ENCODE data around the gene CTSC.

GRCh38 chr11:88315981-88316441 is 21.5 kb downstream of the CTSC start:
- no peak for TF ChIP-seq REPIN1 (CRISPR knock-in tag; IDR thresholded peaks at IDR 0.05; ENCODE audit: borderline replicate concordance, low read depth)
- TF ChIP-seq JUNB (CRISPR knock-in tag; IDR thresholded peaks at IDR 0.05; ENCODE audit: borderline replicate concordance) = no peak
- no peak for TF ChIP-seq POLR2A (IDR thresholded peaks at IDR 0.05; ENCODE audit: insufficient read depth in 1 of 2, low read depth in 2 of 2, low read length in 2 of 2)
- TF ChIP-seq GABPA (IDR thresholded peaks at IDR 0.05; ENCODE audit: low read depth, low read length) = no peak
- no peak for TF ChIP-seq GABPA (CRISPR knock-in tag; IDR thresholded peaks at IDR 0.05; ENCODE audit: low read depth)
- TF ChIP-seq ZNF878 (CRISPR knock-in tag; IDR thresholded peaks at IDR 0.05) = no peak
- no peak for TF ChIP-seq ZNF138 (CRISPR knock-in tag; IDR thresholded peaks at IDR 0.05; ENCODE audit: low read depth)
- no peak for TF ChIP-seq GTF2F1 (IDR thresholded peaks at IDR 0.05; ENCODE audit: low read length)
- no peak for TF ChIP-seq TARDBP (CRISPR knock-in tag; IDR thresholded peaks at IDR 0.05)
- no peak for TF ChIP-seq RAD21 (CRISPR knock-in tag; IDR thresholded peaks at IDR 0.05)
- TF ChIP-seq YY1 (IDR thresholded peaks at IDR 0.05; ENCODE audit: insufficient read depth, insufficient replicate concordance, low read depth, low read length) = no peak
